Mesenteric fat pad (tissue), 1 donor: ENCODE data around the gene STK4. TPM values are rescaled to one million over a fixed set of nuclear protein-coding genes. Genes with fewer than 3 reads are reported as not detected.
"Not testable (repeated sequence)": the region's sequence is repeated elsewhere in the genome, so short reads cannot be mapped to it uniquely, and the experiment has no call there.

Source experiments
- DNase-seq: peaks from one replicate; pipeline ENCODE4 v3.0.0-alpha.2; 2020; ENCODE audit warnings: low spot score
- total RNA-seq: library from RNA; stranded (reverse); fragmentation: NEBNext Ultra II Directional; extraction: Animal tissue kit (Norgen Biotek cat#: 25700); gene quantifications from one replicate; pipeline ENCODE4 v1.2.1, GENCODE V29; 2021
- donor health status: DM: yes; HTN: yes; CAD: no.

The STK4 gene
- total RNA-seq, 1 donor from 2014 or later, result 34.4 TPM

DNA sequence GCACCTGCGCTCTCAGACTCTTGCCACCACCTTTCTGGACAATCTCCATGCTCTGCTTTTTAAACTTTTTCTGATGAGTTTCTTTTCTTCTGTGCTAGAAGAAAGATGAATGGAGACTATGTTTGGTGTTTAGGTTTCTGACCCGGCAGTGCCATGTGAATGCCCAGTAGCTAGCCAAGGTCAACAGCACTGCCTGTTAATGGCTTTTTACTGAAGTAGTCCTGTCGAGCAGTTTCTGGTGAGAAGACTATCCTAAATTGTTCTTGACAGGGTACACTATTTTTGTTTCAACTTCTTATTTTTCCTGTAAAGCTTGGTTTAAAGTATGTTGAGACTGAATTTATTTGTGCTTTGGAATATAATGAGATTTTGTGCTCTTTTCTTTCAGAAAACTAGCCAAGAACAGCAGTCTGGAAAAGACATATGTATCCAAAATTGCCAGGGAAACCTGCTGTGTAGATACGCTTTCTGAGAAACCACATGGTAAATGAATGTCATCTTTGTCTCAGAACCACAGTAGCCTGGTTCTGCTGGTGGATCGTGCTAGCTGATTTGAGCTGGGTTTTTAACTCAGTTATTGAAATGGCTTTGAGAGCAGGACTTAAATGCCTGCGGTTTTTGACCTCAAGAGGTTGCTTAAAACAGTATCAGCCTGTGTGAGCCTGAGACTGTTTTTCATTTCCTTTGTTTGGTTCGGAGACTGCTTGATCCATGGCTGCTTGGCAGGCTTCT lies 86.6 kb downstream of the STK4 start:
- DNase-seq, result no peak

DNA sequence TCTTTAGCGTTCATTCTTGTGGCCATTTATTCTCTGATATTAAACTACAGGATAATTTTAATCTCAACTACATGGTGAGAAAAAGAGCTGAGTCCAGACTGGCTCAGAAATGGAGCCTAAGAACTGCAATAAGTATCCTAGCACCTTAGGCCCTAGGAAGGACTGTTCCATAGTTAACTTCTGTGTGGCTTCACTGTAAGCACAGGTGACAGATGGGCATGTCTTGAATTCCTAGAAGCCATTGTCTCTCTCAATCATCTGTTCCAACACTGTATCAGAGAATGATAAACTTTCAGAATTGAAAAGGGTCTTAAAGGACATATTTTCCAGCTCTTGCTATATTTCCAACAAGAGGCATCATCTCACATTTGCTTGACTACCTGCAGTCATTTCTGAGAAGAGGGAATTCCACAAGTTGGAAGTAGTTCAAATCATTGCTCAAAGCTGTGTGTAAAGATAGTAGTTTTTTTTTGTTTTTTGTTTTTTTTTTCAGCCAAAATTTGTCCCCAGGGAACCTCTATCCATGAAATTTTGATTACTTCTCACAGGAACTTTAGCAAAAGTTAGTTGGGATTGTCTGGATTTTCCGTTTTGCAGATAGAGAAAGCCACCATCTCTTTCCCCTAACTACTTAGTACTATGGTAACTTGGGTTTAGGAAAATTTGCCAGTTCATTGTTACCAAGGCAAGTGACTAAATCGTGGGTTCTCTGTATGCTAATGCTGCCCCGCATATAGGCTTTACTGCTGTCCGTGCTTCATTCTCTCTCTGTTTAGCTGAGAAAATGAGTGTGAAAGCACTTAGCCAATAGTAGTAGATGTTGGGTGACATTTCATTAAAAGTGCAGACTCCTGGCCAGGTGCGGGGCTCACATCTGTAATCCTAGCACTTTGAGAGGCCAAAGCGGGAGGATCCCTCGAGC lies 87.4 kb downstream of the STK4 start:
- no peak for DNase-seq

DNA sequence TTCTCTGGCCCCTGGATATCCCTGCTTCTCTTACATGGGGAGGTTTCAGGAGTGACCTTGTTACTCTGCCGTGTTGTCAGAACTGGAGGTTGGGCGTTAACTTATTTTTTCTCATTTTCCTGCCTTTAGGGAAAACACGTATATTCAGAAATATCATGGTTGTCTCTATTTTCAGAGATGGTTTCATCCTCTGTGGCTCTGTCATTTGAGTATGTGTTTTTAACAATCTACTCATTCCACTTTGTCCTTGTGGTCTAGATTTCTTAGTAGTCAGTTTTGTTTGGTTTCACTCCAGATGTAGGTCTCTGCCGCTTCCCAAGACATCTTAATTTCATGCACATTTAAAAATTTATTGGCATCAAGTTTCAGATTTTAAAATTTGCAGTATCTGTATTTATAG lies 88.7 kb downstream of the STK4 start:
- no peak for DNase-seq

DNA sequence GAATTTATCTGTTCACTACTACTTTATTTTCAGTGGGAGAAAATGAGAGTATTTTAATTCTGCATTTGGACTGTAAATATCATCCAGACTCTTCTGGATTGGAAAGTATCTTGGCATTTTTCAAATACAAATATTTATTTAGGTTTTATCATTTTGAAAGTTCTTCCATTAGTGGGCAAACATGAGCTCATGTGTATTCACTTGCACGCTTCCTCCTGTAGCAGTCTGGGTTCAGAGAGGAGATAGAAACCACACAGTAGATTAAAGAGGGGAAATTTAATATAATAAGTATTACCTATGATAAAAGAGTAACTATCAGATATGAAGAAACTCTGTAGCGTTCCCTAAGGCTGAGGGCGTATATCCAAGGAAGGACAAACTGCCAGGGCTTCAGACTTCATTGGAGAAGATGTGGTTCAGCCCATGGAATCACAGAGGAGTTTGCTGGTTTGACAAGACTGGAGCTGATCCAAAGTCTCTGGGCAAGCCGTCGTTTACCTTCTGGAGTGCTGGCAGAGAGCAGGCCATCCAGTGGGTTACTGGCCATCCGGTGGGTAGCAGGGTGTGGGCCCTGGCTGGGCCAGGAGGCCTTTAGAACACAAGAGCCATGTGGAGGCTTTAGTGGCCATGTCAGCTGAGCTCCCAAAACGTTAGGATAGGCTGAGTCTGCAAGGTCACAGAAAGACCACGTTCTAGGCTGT lies 90.3 kb downstream of the STK4 start:
- DNase-seq, result no peak

DNA sequence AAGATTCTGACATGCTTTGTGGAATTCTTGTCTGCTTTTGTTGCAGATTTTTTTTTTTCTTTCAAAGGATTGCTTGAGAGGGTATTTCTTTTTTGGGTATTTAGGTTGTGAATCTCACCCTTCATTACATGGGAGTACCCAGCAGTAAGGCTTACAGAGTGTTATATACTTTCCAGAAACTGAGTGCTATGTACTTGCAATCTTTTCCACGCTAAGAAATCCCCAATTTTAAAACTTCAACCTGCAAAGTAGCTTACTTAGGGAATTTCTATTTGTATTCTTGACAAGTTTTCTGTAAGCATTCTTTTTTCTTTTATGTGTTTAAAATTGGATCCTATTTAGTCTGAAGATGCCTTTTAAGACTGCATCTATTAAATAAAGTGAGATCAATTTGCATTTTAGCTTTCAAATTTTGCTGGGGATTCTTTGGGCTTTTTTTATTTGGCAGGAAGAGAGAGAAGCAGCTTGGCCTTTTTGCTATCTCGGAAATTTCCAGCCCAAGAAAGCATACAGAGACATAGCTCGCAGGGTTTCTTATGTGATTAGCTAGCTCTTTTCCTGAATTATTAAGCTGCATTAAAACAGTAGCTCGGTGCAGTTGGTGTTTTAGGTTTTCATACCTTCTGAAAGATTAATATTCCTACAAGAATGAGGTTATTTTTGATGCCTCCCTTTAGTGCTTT lies 92.0 kb downstream of the STK4 start:
- no peak for DNase-seq

DNA sequence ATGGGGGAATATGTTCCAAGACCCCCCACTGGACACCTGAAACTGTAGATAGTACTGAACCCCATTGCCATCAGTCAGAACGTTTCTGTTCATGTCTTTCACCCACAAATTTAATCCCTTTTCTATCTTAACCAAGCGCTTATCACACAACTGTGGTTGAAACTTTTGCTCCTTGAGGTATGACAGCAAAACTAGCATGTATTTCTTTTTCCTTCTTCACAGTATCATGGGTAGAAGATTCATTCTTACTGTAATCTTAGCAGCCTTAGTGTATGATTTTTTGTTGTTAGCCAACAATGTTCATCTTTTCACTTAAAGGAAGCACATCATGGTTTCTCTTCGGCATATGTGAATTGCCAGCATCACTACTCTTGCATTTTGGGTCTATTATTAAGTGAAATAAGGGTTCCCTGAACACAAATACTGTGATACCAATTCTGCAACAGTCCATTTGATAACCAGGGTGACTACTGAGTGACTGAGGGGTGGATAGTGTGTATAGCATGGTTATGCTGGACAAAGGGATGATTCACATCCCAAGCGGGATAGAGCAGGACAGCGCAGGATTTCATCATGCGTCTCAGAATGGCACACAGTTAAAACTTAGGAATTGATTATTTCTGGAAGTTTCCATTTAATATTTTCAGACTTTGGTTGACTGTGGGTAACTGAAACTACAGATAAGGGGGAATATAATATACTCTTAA lies 92.9 kb downstream of the STK4 start:
- no peak for DNase-seq

DNA sequence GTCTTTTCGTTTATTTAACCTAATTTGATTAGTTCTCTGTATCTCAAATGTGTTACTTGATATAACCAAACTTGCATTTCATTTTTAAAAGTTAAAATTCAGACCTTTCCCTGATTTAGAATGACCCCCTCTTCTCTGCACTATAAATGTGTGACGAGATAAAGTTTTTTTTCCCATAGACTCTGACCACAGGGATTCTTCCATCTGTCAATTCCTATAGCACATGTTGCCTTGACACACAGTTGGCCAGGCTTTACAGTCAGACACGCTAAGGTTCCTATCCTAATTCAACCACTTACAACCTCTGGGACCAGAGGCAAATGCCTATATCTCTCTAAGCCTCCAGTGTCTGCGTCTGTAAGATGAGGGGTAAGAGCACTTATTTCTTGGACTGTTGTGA lies 94.0 kb downstream of the STK4 start:
- DNase-seq, result no peak

DNA sequence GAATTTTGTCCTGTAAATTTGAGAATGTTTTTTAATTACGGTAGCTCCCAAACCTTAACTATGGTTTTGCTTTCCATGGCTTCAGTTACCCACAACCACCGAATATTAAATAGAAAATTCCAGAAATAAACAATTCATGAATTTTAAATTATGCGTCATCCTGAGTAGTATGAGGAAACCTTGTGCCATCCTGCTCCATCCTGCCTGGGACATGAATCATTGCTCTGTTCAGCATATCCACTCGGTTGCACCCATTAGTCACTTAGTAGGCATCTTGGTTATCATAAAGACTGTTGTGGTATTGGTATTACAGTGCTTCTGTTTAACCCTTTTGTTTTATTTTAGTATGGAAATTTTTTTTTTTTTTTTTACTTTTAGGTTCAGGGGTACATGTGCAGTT lies 94.9 kb downstream of the STK4 start:
- no peak for DNase-seq

DNA sequence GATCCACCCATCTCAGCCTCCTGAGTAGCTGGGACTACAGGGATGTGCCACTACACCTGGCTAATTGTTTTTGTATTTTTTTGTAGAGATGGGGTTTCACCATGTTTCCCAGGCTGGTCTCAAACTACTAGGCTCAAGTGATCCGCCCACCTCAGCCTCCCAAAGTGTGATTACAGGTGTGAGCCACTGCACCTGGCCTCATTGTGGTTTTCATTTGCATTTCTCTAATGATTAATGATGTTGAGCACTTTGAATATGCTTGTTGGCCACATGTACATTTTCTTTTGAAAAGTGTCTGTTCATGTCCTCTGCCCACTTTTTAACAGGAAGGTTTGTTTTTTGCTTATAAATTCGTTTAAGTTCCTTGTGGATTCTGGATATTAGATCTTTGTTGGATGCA lies 96.8 kb downstream of the STK4 start:
- not testable (repeated sequence) for DNase-seq

DNA sequence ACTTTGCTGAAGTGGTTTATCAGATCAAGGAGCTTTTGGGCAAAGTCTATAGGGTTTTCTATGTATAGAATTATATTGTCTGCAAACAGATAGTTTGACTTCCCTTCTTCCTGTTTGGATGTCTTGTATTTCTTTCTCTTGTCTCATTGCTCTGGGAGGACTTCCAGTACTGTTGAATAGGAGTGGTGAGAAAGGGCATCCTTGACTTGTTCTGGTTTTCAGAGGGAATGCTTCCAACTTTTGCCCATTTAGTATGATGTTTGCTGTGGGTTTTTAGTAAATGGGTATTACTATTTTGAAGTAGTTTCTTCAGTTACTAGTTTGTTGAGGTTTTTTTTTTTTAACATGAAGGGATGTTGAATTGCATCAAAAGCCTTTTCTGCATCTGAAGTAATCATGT lies 98.5 kb downstream of the STK4 start:
- no peak for DNase-seq

DNA sequence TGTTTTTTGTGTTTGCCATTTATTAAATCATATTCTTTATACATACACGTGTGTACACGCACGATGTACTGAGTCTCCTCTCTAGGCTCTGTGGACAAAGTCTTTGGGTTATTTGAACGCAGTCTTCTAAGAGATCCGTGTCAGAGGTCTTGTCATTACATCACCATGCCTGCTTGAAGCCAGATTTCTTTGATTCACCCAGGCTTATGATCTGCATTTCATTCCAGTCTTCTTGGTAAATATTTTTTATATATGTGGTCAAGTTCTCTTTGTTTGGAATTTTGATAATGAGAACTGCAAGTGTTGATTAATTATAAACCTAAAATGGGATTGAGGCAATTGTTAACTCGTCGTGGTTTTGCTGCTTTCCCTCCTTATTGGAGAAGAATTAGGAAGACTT lies 100.1 kb downstream of the STK4 start:
- no peak for DNase-seq

DNA sequence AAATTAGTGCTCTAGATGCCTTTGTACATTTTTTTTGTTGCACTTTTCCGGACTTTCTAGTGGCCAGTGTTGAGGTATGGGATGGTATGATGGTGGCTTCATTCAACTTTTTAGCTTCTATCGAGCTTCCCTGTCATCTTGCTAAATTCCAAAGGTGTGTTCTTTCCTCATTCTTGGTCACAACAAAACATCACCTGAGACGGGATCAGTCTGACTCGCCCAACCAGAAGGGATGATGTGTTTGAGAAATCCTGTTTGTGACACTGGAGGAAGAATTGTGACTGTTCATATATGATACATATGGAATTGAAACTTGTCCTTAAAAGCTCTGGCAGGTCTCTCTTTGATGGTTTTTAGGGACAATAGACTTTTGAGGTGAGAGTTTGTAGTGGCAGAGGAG lies 100.8 kb downstream of the STK4 start:
- DNase-seq, result no peak

DNA sequence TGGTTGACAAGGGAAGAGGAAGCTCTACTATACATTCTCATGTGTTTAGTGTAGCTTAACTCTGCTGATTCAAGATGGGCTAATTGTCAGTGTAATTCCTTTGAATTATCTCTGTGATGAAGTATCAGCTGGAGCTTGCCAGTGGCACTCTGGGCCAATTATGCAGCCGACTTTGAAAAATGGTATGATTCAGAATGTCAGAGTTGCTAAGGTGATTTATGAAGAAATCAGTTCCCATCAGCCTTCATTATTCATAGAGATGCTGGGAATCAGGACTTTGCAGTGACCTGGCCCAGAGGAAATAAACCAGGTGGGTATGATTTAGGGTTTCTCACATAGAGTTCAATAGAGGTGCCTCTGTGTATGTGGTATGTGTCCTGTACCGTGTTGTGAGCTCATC lies 101.2 kb downstream of the STK4 start:
- no peak for DNase-seq

DNA sequence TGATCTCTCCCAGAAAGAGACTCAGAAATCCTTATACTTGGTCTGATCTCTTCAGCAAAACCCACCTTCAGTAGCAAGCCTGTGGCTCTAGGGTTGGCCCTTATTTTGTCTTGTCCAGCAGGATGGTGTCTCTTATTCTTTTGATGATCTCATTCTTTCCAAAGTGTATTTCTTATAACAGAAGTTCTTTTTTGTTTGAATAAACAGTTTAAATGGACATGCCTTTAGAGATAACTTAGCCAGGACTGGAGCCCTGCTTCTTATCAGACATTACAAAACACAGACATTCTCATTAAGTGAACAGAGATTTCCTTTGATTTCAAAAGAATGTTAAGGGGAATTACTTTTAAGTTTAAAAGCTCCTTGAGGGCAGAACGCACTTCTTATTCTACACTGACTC lies 102.9 kb downstream of the STK4 start:
- no peak for DNase-seq

DNA sequence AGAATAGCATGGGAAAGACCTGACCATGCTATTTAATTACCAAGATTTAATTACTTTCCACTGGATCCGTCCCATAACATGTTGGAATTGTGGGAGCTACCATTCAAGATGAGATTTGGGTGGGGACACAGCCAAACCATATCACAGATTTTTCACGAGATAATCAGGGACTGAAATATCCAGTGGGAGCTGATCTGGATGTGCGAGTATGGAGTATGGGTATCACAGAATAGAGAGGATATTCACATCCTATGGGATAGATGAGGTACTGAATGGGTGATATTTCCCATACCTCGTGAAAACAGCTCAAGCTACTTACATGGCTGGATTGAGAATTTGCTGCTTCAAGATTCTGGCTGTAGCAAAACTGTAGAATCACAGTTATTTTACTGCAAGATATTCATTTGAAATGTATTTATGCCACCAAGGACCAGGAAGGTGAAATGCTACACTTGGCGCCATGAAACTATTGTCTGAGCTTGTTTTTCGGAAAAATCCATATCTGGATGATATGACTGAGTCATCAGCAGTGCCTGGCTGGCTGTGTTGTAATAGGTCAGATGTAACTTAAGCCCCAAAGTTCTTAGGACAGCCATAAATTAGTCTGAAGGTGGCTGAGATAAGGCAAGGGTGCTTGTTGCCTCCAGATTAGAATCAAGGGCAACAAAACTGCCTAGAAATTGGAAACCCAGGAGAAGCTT lies 104.8 kb downstream of the STK4 start:
- DNase-seq, result no peak

DNA sequence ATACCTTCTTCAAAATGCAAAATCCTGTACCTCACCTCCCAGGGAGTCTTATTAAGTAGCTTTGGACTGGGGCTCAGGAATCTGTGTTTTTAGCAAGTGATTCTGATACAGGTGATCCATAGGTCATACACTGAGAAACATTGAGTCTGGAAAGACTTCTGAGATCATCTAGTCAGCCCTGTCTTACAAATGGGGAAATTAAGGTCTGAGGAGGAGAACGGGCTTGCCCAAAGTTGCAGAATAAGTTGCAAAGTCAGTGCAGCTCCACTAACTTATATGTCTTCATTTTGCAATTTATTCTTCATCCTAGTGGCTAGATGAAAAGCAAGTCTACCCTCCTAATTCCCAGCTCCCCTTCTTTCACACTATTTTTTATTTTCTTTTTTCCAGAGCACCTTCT lies 105.8 kb downstream of the STK4 start:
- DNase-seq, result no peak

DNA sequence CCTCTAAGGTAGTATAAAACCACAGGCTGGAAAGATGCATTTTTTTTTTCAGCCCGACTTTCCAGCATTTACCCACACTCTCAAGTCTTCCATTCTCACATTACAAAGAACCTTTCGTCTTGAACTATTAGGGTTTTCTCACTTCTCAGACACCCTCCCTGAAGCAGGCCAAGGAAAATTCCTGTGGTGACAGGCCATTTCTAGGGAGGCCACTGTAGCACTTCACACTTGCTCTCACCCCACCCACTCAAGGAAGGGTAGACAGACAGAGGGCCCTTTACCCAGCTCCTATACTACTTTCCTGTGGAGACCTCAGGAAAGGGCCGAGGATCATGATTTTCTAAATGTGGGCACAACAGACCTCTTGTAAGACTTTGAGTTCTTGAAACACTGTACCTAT lies 106.9 kb downstream of the STK4 start:
- DNase-seq, result no peak

DNA sequence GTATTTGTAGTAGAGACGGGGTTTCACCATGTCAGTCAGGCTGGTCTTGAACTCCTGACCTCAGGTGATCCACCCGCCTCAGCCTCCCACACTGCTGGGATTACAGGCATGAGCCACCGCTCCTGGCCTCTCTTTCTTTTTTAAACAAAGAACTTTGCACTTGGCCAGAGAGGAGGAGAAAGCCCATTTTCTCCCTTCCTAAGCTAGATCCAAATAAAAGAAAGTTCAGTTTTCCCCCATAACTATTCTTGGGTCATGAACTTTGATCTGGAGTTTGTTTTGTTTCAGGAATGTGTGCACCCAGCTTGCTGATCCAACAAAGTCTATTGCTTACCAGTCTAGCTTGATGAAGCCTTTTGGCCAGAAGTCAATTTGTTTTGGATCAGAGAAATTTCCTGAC lies 111.2 kb downstream of the STK4 start:
- no peak for DNase-seq

DNA sequence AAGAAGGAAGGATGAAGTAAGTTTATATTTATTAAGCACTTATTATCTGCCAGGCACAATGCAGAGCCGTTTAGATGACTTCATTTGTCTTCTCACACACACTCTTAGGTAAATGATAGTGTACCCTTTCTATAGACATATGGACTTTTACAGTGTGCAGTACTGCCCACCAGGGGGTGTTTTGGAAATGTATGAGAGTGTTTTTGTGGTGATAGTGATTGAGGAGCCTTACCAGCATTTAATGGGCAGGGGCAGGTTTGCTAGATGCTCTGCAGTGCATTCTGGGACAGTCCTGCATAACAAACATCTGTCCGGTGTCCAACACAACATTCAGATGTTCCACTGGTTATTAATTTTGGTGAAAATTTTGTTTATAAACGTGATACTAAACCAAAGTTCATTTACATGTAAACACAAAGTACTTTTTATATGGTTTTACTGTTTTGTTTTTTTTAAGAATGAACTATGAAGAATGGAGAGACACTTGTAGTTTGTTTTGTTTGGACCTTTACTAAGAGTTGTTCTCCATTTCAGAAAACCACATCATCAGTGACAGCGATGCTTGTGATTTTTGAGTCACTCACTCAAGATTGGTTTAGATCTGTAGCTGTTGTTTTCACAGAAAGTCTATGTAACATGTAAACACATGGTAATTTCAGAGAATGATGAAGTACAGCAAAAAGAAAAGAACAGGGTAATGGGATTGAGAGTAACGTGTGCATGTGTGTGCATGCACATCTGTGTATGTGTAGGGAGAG lies 114.7 kb downstream of the STK4 start:
- no peak for DNase-seq
